NB4 (cell line): Measurements from ENCODE around the gene SEMA4C.

ENCODE experiments used
- DNase-seq: peaks from one replicate; pipeline ENCODE4 v3.0.0; 2010; ENCODE audit warnings: low read depth
- H3K4me3 ChIP-seq: one replicate; pipeline ENCODE4 v1.5.1; 2011; ENCODE audit warnings: mild to moderate bottlenecking, low read depth, low read length, moderate library complexity
- CTCF ChIP-seq: IDR thresholded peaks from one replicate; pipeline ENCODE4 v1.5.1; 2012; ENCODE audit warnings: low read depth, low read length
- MAX ChIP-seq: IDR thresholded peaks from 2 replicates; pipeline ENCODE4 v1.6.1; 2011; ENCODE audit warnings: low read depth, low read length
- MYC ChIP-seq: IDR thresholded peaks from 2 replicates; pipeline ENCODE4 v1.6.1; 2011; ENCODE audit warnings: low read depth, low read length
- POLR2A ChIP-seq: IDR thresholded peaks from 2 replicates; pipeline ENCODE4 v1.6.1; 2011; ENCODE audit warnings: mild to moderate bottlenecking; ENCODE audit not compliant: insufficient read length; ENCODE audit errors: extremely low read depth

Gene SEMA4C

DNA sequence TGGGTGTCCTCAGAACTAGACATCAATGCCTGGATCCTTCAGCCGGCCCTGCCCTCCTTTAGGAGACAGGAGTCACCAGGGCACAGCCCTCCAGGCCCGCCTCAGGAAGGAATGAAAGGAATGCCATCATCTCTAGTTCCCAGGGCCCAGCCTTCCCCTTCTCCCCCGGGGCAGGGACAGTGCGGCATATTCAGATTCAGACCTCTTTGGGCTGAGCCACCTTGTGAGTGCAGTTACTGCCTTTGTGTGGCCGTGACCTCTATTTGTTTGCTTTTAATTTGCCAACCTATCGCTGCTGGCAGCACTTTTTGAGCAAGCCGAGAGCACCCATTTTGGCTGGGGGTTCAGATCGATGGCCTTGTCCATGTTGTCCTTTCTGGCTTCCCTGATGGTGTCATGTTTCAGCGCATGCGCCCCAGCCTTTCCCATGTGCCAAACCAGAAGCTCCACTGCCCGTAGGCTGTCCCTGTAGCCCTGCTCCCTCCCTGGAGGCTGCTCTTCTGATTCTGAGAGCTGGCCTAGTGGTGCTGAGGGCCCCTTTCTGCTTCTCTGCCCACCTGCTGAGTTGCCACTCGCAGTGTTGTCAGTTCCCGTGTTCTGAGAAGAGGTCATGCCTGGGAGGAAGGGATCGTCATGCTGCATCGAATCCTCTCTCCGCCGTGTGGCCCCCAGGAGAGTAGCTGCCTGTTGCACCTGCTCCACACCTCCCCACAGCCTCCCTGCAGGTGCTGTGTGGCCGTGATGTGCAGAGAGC, 36.9 kb downstream of the SEMA4C start:
- DNase-seq, result no peak
- H3K4me3 ChIP-seq, result no peak overlapping the region
- TF ChIP-seq MAX, result no peak
- TF ChIP-seq CTCF, result no peak
- no peak for TF ChIP-seq POLR2A
- TF ChIP-seq MYC, result no peak

DNA sequence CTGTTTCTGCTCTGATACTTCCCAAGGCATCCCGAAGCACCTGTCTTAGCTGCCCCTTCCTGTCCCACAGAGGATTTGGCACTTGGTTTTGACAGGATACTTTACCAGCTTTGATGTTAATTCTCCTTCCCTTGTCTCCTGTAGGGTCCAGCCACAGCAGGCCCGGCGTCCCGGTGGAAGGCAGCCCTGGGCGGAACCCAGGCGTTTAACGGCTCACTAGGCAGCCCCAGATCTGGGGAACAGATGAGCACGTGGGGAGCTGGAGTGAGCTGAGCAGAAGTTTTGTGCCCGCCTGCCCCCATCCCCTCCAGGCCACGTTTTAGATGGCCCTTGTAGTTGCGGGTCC, 37.5 kb downstream of the SEMA4C start:
- no peak overlapping the region for H3K4me3 ChIP-seq
- TF ChIP-seq CTCF (no peak), MYC (no peak), MAX (no peak), POLR2A (no peak)
- DNase-seq, result no peak

GRCh38 chr2:96831679-96832078, 38.2 kb downstream of the SEMA4C start:
- no peak overlapping the region for H3K4me3 ChIP-seq
- no peak for TF ChIP-seq POLR2A
- TF ChIP-seq MAX, result no peak
- TF ChIP-seq MYC, result no peak
- no peak for TF ChIP-seq CTCF
- no peak for DNase-seq

DNA sequence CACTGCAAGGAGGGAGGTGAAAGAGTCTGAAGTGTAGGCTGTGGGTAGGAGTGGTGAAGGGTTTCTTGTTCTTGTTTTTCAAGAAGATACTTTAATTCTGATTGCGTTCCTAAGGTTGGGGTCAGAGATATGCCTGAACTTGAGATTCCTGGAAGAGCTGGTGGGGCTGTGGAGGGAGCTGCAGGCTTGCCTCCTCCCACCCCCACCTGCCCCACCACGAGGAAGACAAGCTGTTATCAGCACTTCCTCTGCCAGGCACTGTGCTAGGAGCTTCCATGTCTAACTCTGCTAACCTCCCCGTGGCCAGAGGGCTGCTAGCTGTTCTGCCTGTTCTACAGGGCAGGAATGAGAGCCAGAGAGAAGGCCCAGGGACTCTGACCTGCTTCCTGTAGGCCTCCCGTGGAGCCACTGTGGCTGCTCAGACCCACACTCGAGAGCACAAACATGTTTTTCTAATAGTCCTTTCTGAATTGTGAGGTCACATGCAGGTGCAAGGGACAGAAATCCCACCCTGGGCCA, 39.8 kb downstream of the SEMA4C start:
- no peak for DNase-seq
- TF ChIP-seq POLR2A (no peak), CTCF (no peak), MYC (no peak), MAX (no peak)
- H3K4me3 ChIP-seq, result no peak overlapping the region

DNA sequence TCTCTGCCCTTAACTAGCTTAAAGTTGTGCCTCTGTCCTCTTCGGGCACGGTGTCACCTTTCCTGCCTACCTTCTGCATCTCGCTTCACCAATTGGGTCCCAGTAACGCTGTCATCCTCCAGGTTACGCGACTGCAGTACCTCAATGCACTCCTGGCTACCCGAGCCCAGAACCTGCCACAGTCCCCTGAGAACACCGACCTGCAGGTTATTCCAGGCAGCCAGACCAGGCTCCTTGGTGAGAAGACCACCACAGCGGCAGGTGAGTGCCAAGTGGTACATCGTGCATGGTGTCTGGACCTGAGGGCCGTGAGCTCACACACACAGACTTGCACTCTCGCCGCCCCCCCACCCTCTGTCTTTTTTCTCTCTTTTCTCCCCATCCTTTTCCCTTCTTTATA, 41.0 kb downstream of the SEMA4C start:
- no peak for DNase-seq
- H3K4me3 ChIP-seq, result no peak overlapping the region
- TF ChIP-seq MYC (no peak), CTCF (no peak), MAX (no peak), POLR2A (no peak)
